ENCODE measurements around the gene DLAT. TPM values are rescaled to one million over a fixed set of nuclear protein-coding genes. Genes with fewer than 3 reads are reported as not detected.

The DLAT gene
- total RNA-seq, 1 experiment from 2014 or later: 94.1 TPM

- intact Hi-C loops (cut with micrococcal nuclease; ENCODE audit: unreplicated experiment): loop anchor here (5.0 kb wide), 1 partner anchor 197 kb away; the partner anchor contains the start of genes CFAP68 and FDXACB1
- no peaks in the 10 kb centered on the region for H3K9me3 ChIP-seq (ENCODE audit: low read depth, low read length, poor library complexity, severe bottlenecking)
- TF ChIP-seq, protein P1, sequence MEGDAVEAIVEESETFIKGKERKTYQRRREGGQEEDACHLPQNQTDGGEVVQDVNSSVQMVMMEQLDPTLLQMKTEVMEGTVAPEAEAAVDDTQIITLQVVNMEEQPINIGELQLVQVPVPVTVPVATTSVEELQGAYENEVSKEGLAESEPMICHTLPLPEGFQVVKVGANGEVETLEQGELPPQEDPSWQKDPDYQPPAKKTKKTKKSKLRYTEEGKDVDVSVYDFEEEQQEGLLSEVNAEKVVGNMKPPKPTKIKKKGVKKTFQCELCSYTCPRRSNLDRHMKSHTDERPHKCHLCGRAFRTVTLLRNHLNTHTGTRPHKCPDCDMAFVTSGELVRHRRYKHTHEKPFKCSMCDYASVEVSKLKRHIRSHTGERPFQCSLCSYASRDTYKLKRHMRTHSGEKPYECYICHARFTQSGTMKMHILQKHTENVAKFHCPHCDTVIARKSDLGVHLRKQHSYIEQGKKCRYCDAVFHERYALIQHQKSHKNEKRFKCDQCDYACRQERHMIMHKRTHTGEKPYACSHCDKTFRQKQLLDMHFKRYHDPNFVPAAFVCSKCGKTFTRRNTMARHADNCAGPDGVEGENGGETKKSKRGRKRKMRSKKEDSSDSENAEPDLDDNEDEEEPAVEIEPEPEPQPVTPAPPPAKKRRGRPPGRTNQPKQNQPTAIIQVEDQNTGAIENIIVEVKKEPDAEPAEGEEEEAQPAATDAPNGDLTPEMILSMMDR (conservative IDR thresholded peaks at IDR 0.05; ENCODE audit: low read depth, low read length): 0 out of 2 replicates have a peak, but pooled peaks have one; percentile 16
- no peak for TF ChIP-seq EZH2 (IDR thresholded peaks at IDR 0.05; ENCODE audit: borderline replicate concordance, low read depth, low read length, poor library complexity, severe bottlenecking)
- H3K36me3 ChIP-seq (ENCODE audit: insufficient read depth, low read length, poor library complexity, severe bottlenecking): peaks cover 37% of the 10 kb centered on the region
- peak within 1 kb of the TSS; percentile 98 for H3K27ac ChIP-seq (ENCODE audit: low read depth, low read length, poor library complexity, severe bottlenecking)
- no peaks in the 10 kb centered on the region for H3K27me3 ChIP-seq (replicated peaks; ENCODE audit: insufficient read depth, low read depth, low read length, poor library complexity)
- H3K4me1 ChIP-seq (ENCODE audit: insufficient read depth, low read length, poor library complexity, severe bottlenecking): peaks cover 11% of the 10 kb centered on the region
- CTCF ChIA-PET: interaction anchor here (0.5 kb wide), 1 partner anchor 143 kb away, joined by 11 read pairs; no protein-coding TSS in a partner anchor
- DNase-seq (ENCODE audit: low spot score): peak; percentile 96
- H3K4me3 ChIP-seq (ENCODE audit: low read depth, low read length, poor library complexity, severe bottlenecking): peak within 1 kb of the TSS; percentile 93
- BruUV-seq (replicated peaks): no TSS peak
- POLR2A ChIA-PET (ENCODE audit: low non-redundant PET): no interaction called here
Observed at GRCh38 chr11:112073941-112074811, 49.0 kb downstream of the DLAT start, which contains the start of the genes NKAPD1 and PIH1D2. NKAPD1 (plus strand) TSS chr11:112074299; CDS start chr11:112075575, 1,276 bp downstream. PIH1D2 (minus strand) TSS chr11:112074017; CDS start chr11:112073174, 843 bp downstream.

DNA sequence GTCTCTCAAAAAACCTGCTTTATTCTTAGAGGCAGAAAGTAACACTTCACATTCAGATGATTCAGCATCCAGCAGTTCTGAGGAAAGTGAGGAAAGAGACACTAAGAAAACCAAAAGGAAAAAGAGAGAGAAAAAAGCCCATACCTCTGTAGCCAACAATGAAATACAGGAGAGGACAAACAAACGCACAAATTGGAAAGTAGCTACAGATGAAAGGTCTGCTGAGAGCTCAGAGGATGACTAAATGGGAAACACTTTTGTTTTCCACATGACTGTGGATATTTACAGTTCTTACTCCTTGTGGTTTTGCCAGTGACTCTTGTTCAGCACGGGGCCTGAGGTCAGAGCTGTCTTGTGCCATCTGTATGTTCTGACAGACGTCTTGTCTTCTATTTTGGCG is 57.5 kb downstream of the DLAT start:
- H3K36me3 ChIP-seq (ENCODE audit: insufficient read depth, low read length, poor library complexity, severe bottlenecking): peaks cover 68% of the 10 kb centered on the region
- intact Hi-C loops (cut with micrococcal nuclease; ENCODE audit: unreplicated experiment): loop anchor here (10.0 kb wide), 1 partner anchor 148 kb away; the partner anchor contains the start of gene DIXDC1
- no TSS peak for BruUV-seq (replicated peaks)

DNA sequence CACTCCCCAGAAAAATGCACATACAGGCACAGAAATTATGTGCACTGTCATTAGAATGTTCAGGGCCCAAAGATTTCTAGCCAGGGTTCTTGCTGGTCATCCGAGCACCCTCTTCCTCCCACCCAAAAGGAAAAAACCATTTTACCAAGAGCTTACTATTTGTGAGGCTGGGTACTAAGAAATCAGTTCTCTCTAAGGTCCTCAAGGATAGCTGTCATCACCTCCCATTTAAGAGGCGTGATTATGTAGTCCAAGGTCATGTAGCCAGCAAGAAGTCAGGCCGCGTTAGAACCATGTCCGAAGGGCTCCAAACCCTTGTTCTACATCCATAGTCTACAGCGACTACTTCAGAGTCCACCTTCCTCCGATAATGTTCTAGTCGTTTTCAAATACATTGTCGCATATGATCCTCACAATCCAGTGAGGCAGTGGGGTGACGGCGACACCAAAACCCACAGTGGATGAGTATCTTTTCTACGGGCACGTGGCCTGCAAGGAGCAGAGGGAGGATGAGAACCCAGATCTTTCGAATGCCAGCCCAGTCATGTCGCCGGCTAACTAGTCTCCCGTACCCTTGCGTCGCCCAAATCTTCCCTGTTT is 60.7 kb downstream of the DLAT start:
- Histone ChIP-seq H3K4me3 (ENCODE audit: low read depth, low read length, poor library complexity, severe bottlenecking) (peak overlapping the region; percentile 78), H3K4me1 (ENCODE audit: insufficient read depth, low read length, poor library complexity, severe bottlenecking) (peaks cover 18% of the 10 kb centered on the region), H3K36me3 (ENCODE audit: insufficient read depth, low read length, poor library complexity, severe bottlenecking) (peaks cover 69% of the 10 kb centered on the region), H3K27ac (ENCODE audit: low read depth, low read length, poor library complexity, severe bottlenecking) (peak overlapping the region; percentile 89), H3K9me3 (ENCODE audit: low read depth, low read length, poor library complexity, severe bottlenecking) (no peaks in the 10 kb centered on the region), H3K27me3 (replicated peaks; ENCODE audit: insufficient read depth, low read depth, low read length, poor library complexity) (no peaks in the 10 kb centered on the region)
- peak; percentile 36 for DNase-seq (ENCODE audit: low spot score)
- TSS peak; percentile 73 for BruUV-seq (replicated peaks)
- TF ChIP-seq EZH2 (IDR thresholded peaks at IDR 0.05; ENCODE audit: borderline replicate concordance, low read depth, low read length, poor library complexity, severe bottlenecking): no peak
- TF ChIP-seq, protein P1 (conservative IDR thresholded peaks at IDR 0.05; ENCODE audit: low read depth, low read length): no peak
- intact Hi-C loops (cut with micrococcal nuclease; ENCODE audit: unreplicated experiment): loop anchor here (10.0 kb wide), 1 partner anchor 151 kb away; the partner anchor contains the start of gene DIXDC1
- POLR2A ChIA-PET (ENCODE audit: low non-redundant PET): no interaction called here
- CTCF ChIA-PET: interaction anchor here (0.6 kb wide), 1 partner anchor 194 kb away, joined by 7 read pairs; no protein-coding TSS in a partner anchor

More for the DNA sequence above, 57.5 kb downstream of the DLAT start:
- Histone ChIP-seq H3K4me3 (ENCODE audit: low read depth, low read length, poor library complexity, severe bottlenecking) (no peak overlapping the region), H3K4me1 (ENCODE audit: insufficient read depth, low read length, poor library complexity, severe bottlenecking) (peaks cover 6% of the 10 kb centered on the region), H3K9me3 (ENCODE audit: low read depth, low read length, poor library complexity, severe bottlenecking) (no peaks in the 10 kb centered on the region), H3K27ac (ENCODE audit: low read depth, low read length, poor library complexity, severe bottlenecking) (no peak overlapping the region), H3K27me3 (replicated peaks; ENCODE audit: insufficient read depth, low read depth, low read length, poor library complexity) (no peaks in the 10 kb centered on the region)
- no peak for DNase-seq (ENCODE audit: low spot score)
- TF ChIP-seq, protein P1 (conservative IDR thresholded peaks at IDR 0.05; ENCODE audit: low read depth, low read length): no peak
- TF ChIP-seq EZH2 (IDR thresholded peaks at IDR 0.05; ENCODE audit: borderline replicate concordance, low read depth, low read length, poor library complexity, severe bottlenecking): no peak
- CTCF ChIA-PET: no interaction called here
- POLR2A ChIA-PET (ENCODE audit: low non-redundant PET): interaction anchor here (0.7 kb wide), 1 partner anchor 31 kb away, joined by 3 read pairs; no protein-coding TSS in a partner anchor
